ENCODE data around the gene RPLP2.

Gene RPLP2

GRCh38 chr11:810040-810567 is 337 bp downstream of the RPLP2 start:
- DNase-seq, result no peak

DNA sequence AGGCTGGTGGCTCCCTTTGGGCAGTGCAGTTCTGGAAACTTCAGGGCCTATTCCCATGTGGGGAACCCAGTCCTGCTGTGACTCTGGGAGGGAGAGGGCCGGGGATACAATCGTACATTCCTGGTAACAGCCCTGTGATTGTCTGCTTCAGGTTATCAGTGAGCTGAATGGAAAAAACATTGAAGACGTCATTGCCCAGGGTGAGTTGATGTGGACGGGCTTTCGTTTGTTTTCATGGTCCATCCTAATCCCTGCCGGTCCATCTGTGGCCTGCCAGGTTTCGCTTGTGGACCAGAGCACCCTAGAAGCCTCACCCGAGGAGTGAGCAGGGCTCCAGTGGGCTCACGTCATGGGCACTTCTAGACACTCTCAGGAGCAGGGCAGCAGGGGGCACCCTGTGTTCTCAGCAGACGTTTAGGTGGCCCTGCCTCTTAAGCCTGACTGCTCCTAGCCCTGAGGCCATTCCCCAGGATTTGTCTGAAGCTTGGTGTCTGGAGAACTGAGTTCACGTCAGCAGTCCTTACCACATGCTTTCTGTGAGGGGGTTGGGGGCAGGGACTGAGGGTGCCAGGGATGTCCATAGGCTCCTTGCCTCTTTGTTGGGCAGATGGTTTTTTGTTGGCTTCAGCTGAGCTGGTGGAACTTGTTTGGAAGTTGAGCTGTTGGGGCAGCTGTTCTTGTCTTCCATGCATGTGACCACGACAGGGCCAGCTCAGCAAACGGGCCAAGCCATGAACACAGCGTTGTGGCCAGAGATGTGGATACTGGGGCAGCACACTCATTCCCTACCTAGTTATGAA is 1.9 kb downstream of the RPLP2 start:
- DNase-seq, result no peak

GRCh38 chr11:812390-812789 is 2.6 kb downstream of the RPLP2 start:
- no peak for DNase-seq

GRCh38 chr11:813072-813455 is 3.3 kb downstream of the RPLP2 start:
- no peak for DNase-seq

DNA sequence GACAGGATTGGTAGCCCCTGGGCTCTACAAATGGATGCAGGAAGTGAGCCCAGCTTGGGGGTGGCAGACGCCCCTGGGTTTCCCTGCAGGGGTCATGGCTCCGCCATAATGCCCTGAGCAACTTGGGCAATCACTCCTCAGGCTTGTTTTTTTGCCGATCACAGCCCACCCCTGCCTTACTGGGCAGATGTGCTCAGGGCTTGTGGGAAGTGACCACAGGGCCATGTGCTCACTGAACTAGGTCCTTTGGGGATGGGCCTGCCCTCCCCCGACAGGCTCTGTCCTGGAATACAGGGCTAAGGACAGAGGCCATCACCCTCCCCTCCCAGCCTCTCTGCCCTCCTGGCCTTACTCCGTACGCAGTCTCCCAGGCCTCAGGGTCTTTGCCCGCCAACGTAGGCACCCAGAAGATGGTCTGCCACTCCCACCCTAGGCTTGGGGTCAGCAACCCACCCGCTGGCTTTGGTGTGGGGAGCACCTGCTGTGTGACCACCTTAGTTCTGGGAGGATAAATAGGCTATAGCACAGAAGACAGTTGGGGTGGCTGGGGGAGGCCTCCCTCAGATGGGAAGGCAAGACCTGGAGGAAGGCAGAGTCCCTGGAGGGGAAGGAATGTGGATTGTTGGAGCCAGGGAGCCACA is 3.8 kb downstream of the RPLP2 start:
- no peak for DNase-seq

- DNase-seq, result no peak
Observed at GRCh38 chr11:815675-816432, 6.1 kb downstream of the RPLP2 start.

DNA sequence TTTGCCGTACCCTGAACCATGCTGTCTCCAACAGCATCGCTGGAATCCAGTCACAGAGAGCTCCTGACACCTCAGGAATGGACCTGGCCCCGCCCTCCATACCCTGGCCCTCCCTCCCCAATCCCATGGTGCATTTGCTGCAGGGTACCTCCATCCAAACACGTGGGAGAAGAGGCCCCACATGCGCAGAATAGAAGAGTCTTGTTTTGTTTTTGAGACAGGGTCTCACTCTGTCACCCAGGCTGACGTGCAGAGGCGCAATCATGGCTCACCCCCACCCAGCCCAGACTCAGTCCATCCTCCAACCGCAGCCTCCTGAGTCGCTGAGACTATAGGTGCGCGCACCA is 6.6 kb downstream of the RPLP2 start:
- no peak for DNase-seq

GRCh38 chr11:818396-819128 is 8.8 kb downstream of the RPLP2 start, which contains the start of gene PNPLA2:
Gene PNPLA2, plus strand, starts transcription at chr11:818914. Its CDS starts 805 bp downstream, at chr11:819719.
- DNase-seq, result no peak

DNA sequence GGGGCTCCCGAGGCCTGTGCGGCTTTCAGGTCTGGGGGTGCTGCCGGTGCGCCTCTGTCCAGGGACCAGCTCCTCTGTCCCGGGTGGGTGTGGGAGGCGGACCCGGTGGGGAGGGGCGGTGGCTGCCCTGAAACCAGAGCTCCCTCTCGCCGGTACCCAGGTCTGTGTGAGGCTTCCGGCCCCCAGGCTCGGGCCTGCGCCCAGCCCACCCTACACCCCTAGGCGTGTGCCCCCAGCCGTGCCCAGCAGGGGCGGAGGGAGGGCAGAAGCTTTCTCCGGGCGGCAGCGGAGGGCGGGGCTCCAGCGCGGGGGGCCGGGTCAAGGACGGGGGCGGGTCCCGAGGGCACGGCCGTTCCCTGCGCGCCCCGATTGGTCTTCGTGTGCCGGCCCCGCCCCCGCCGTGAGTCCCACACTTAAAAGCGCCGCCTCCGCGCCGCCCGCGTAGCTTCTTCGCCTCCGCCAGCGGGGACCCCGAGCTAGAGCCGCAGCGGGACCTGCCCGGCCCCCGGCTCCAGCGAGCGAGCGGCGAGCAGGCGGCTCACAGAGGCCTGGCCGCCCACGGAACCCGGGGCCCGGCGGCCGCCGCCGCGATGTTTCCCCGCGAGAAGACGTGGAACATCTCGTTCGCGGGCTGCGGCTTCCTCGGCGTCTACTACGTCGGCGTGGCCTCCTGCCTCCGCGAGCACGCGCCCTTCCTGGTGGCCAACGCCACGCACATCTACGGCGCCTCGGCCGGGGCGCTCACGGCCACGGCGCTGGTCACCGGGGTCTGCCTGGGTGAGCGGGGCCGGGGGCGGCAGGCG is 9.6 kb downstream of the RPLP2 start:
- DNase-seq, result peak; percentile 85

DNA sequence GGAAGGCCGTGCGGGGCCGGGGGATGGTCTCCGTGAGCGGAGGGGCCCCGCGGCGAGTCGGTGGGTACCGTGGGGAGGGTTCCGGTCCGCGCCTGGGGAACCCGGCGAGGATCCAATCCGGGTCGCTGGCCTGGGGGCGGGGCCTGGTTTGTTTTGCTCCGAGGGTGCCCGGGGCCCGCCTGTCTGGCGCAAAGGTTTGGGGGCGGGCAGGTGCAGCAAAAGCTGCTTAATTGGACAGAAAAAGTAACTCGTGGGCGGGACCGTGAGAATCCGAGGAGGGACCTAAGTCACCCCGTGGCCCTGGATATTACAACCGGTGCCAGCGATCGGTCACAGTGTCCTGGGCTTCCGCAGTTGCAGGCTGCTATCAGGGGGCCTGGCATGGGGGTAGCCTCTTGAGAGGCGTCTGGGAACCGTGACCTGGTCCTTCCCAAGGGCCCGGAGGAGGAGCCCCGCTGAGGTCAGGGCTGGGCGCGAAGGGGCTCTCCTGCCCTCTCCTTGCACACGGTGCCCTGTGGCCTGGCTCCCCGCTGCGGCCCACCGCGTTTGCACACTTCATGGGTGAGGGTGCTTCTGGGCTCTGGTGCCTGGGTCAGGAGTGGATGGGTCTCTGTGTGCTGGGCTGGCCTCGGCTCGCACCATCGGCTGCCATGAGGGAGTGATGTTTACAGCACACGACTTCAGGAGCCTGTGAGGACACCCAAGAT is 10.3 kb downstream of the RPLP2 start:
- peak; percentile 90 for DNase-seq

- DNase-seq, result no peak
Observed at GRCh38 chr11:820655-821511, 11.1 kb downstream of the RPLP2 start.

GRCh38 chr11:821512-822371 is 12.0 kb downstream of the RPLP2 start:
- DNase-seq, result no peak

- DNase-seq, result peak; percentile 70
Observed at GRCh38 chr11:823441-824291, 13.9 kb downstream of the RPLP2 start.

- peak; percentile 91 for DNase-seq
Observed at GRCh38 chr11:824292-824880, 14.6 kb downstream of the RPLP2 start.

DNA sequence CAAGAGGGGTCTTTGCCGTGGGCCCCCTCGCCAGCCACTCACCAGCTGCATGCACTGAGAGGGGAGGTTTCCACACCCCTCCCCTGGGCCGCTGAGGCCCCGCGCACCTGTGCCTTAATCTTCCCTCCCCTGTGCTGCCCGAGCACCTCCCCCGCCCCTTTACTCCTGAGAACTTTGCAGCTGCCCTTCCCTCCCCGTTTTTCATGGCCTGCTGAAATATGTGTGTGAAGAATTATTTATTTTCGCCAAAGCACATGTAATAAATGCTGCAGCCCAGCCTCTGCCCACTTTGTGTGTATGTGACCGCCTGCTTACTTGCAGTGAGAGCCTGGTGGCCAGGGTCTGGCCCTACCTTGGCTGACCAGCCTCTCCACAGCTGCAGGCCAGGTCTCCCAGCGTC is 15.2 kb downstream of the RPLP2 start:
- peak; percentile 69 for DNase-seq

DNA sequence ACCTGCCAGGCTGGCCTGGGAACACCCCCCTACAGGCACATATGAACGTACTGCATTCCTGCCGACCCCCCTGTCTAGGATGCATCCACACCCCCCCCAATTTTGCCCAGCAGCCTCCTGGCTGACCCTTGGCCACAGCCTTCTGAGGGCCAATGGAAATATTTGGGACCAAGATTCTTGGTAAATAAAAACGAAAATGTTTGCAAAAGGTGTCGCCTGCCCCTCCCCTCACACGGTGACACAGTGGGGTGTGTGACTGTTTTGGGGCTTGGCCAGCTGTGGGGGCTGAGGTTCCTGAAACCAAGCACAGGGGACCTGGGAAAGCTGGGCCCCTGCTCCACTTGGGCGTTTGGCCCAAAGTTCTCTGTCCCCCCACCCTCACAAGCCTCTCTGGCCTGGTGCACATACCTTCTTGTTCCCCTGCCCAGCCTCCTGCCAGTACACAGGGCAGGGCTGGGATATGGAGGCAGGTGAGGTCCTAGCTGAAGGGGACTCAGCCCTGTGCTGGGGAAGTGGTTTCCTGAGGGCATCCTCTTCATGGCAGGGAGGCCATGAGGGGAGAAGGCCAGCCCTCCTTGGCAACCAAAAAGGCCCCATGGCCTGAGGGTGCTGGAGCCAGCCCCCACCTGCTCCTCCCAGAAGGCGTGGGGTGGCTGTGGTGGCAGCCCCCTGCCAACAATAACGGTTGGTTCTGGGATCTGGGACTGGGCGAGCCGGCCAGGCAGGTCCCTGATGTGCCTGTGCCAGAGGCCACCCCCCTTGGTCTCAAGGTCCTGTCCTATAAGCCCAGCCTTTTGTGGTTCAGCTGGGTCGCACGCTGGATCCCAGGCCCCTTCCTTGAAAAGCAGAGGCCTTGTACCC is 15.8 kb downstream of the RPLP2 start:
- DNase-seq, result no peak

DNA sequence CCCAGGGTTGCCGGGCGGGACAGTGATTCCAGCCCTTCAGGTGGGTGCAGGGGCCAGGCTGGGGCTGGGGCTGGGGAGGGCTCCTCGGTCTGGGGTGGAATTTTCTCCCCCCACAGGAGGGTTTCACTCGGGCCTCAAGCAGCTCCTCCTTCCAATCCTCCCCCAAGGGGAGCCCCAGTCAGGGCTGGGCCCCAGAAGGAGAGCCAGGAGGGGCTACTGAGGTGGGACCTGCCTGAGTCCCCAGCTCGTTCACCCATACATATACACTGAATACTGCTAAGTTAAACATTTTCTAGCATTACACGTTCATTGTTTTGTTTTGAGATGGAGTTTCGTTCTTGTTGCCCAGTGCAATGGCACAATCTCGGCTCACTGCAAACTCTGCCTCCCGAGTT is 16.5 kb downstream of the RPLP2 start:
- DNase-seq, result no peak

Measured in NCI-H1105 treated with DMSO at 0.1 percent for 48 hours (cell line).